Left ventricle myocardium inferior (tissue), 1 donor: ENCODE measurements around the gene CPOX. TPM values are rescaled to one million over a fixed set of nuclear protein-coding genes. Genes with fewer than 3 reads are reported as not detected.

ENCODE experiments used
- DNase-seq: peaks from one replicate; pipeline ENCODE4 v3.0.0-alpha.2; 2020
- H3K27ac ChIP-seq: fragments of 200-600 bp; replicated peaks from 2 replicates; pipeline ENCODE4 v1.8.0; 2021
- H3K27me3 ChIP-seq: fragments of 200-600 bp; 2 replicates; pipeline ENCODE4 v1.8.0; 2021; ENCODE audit warnings: low read depth
- H3K36me3 ChIP-seq: fragments of 200-600 bp; 2 replicates; pipeline ENCODE4 v1.8.0; 2021
- H3K4me1 ChIP-seq: fragments of 200-600 bp; 2 replicates; pipeline ENCODE4 v1.8.0; 2021
- H3K4me3 ChIP-seq: fragments of 200-600 bp; 2 replicates; pipeline ENCODE4 v1.8.0; 2021; ENCODE audit warnings: mild to moderate bottlenecking, moderate library complexity
- H3K9me3 ChIP-seq: fragments of 200-600 bp; replicated peaks from 2 replicates; pipeline ENCODE4 v1.8.0; 2021
- CTCF ChIP-seq: fragments of 200-600 bp; IDR thresholded peaks from 2 replicates; pipeline ENCODE4 v1.8.0; 2021; ENCODE audit warnings: antibody characterized with exemption, mild to moderate bottlenecking, borderline replicate concordance
- intact Hi-C: fragments of 100-400 bp; cut with micrococcal nuclease; formaldehyde crosslinking; loops from one replicate; pipeline ENCODE4 v1.11.0; 2022
- total RNA-seq: library from RNA; stranded (reverse); fragmentation: NEBNext Ultra II Directional; extraction: Animal tissue kit (Norgen Biotek cat#: 25700); gene quantifications from one replicate; pipeline ENCODE4 v1.2.1, GENCODE V29; 2021
- donor health status: DM: no; HTN: yes; CAD: no; lungs with severe emphysema.

The CPOX gene
- total RNA-seq, 1 donor from 2014 or later: 12.8 TPM

DNA sequence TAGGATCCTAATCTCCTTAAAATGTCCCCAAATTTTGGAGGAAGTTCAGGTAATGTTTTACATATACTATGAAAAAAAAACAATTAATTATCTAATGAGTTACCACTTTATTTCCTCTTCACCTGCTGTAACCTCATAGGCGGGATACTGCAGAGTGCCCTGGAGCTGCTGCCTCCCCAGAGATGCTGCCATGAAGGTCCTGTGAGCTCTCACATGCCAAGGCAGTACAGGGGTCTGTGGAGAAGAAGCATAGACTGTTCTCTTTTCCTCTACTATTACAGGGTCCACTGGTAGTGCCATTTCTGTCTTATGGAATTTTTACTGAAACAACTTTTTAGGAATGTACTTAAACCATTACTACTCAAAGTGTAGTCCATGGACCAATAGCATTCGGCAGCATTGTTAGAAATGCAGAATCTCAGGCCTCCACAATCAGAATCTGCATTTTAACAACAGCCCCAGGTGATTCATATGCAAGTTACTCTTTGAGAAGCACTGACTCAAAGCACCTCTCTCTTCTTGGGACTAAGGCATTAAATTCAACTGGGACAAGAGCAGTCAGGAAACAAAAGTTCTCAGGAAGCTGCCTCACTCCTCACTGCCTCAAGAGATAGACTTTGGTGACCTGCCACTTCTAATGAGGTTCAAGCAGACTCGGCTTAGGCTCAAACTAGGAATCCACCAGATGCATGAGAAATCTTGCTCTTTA lies 30.3 kb upstream of the CPOX start:
- Histone ChIP-seq H3K27me3 (no peaks in the 10 kb centered on the region), H3K4me3 (no peak overlapping the region), H3K27ac (no peak overlapping the region), H3K9me3 (no peaks in the 10 kb centered on the region), H3K4me1 (no peaks in the 10 kb centered on the region), H3K36me3 (no peaks in the 10 kb centered on the region)
- no peak for DNase-seq
- TF ChIP-seq CTCF: no peak
- intact Hi-C loops: no loop called here

- Histone ChIP-seq H3K4me1 (no peaks in the 10 kb centered on the region), H3K27me3 (no peaks in the 10 kb centered on the region), H3K27ac (no peak overlapping the region), H3K9me3 (no peaks in the 10 kb centered on the region), H3K4me3 (no peak overlapping the region), H3K36me3 (no peaks in the 10 kb centered on the region)
- DNase-seq: no peak
- intact Hi-C loops: no loop called here
- TF ChIP-seq CTCF: no peak
Observed at GRCh38 chr3:98617841-98618240, 24.4 kb upstream of the CPOX start.

DNA sequence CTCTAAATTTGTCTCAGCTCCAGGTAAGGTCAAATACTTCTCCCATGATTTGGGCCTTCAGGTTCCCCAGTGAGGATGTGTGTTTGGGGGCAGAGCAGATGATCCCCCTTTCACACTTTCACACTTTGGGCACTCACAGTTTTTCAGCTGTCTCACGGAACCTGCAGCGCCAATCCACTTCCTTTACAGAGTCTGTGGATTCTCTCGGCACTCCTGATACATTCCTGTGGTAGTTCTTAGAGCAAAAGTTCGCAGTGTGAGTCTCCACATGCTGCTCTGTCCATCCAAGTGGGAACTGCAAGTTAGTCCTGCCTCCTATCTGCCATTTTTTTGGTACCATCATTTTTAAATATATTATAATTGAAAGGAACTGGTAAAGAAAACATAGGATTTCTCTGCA lies 20.2 kb upstream of the CPOX start:
- intact Hi-C loops: no loop called here

DNA sequence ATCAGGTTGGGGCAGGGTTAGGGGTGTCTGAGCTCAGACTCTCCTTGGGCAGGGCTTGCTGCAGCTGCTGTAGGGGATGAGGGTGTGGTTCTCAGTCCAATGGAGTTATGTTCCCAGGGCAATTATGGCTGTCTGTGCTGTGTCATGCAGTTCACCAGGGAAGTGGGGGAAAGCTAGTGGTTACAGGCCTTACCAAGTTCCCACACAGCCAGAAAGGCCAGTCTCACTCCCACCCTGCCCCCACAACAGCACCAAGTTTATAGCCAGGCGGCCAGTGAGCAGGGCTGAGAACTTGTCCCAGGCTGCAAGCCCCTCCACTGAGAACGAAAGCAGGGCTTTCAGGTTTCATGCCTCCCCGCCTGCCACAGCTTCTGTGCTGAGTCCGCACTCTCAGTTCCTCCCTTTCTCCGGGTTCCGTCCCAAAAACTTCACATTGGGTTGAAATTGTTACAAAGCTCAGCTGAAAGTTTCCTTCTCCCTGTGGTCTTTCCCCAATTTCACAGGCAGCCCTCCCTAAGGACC lies 19.6 kb upstream of the CPOX start:
- intact Hi-C loops: no loop called here
- DNase-seq: no peak

More for the DNA sequence above, 20.2 kb upstream of the CPOX start:
- H3K27me3 ChIP-seq: no peaks in the 10 kb centered on the region
- no peak overlapping the region for H3K27ac ChIP-seq
- TF ChIP-seq CTCF: no peak
- peaks cover 20% of the 10 kb centered on the region for H3K9me3 ChIP-seq
- no peak overlapping the region for H3K4me3 ChIP-seq
- no peak for DNase-seq
- H3K36me3 ChIP-seq: no peaks in the 10 kb centered on the region
- no peaks in the 10 kb centered on the region for H3K4me1 ChIP-seq

DNA sequence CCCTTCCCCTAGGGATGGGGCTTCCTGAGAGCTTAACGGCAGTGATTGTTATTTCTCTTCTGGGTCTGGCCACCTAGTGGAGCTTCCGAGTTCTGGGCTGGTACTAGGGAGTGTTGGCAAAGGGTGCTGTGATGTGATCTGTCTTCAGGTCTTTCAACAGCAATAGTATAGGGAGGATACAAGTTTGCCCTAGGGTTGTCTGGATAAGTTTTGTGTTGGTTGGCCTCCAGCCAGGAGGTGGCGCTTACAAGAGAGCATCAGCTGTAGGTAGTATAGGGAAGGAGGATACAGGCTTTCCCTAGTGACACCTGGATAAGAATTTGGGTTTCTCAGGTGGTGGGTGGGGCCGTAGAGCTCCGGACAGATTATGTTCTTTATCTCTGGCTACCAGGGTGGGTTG lies 19.2 kb upstream of the CPOX start:
- intact Hi-C loops: no loop called here
- peak; percentile 14 for TF ChIP-seq CTCF
- Histone ChIP-seq H3K36me3 (no peaks in the 10 kb centered on the region), H3K27me3 (no peaks in the 10 kb centered on the region), H3K4me1 (no peaks in the 10 kb centered on the region), H3K4me3 (no peak overlapping the region), H3K9me3 (peaks cover 20% of the 10 kb centered on the region), H3K27ac (no peak overlapping the region)
- DNase-seq: no peak

More for the DNA sequence above, 19.6 kb upstream of the CPOX start:
- Histone ChIP-seq H3K27me3 (no peaks in the 10 kb centered on the region), H3K36me3 (no peaks in the 10 kb centered on the region), H3K4me1 (no peaks in the 10 kb centered on the region), H3K9me3 (peaks cover 20% of the 10 kb centered on the region), H3K4me3 (no peak overlapping the region), H3K27ac (peak overlapping the region; percentile 16)
- no peak for TF ChIP-seq CTCF
